Inflammatory macrophage treated with lipopolysaccharide for 1 hour (primary cell): Measurements from ENCODE around the gene GNA15.
A peak's percentile ranks its signal among the peaks of the same experiment; 100 is the strongest.
"Not testable (repeated sequence)": the region's sequence is repeated elsewhere in the genome, so short reads cannot be mapped to it uniquely, and the experiment has no call there.

Source experiments
- DNase-seq, 2 donors: peaks; one replicate each; pipeline ENCODE4 v3.0.0-alpha.2; 2020 to 2022

GNA15 gene

GRCh38 chr19:3150739-3151329 lies 15.0 kb downstream of the GNA15 start:
- DNase-seq: no peak

- no peak for DNase-seq
Observed at GRCh38 chr19:3151563-3152418, 16.0 kb downstream of the GNA15 start.

GRCh38 chr19:3152419-3152780 lies 16.6 kb downstream of the GNA15 start:
- DNase-seq: no peak

GRCh38 chr19:3153286-3154230 lies 17.7 kb downstream of the GNA15 start:
- DNase-seq: no peak

GRCh38 chr19:3154447-3154846 lies 18.6 kb downstream of the GNA15 start:
- DNase-seq: not testable (repeated sequence)

- DNase-seq: peak; percentile 98 to 100
Observed at GRCh38 chr19:3154957-3155736, 19.3 kb downstream of the GNA15 start.

- no peak for DNase-seq
Observed at GRCh38 chr19:3157096-3157845, 21.4 kb downstream of the GNA15 start.

- DNase-seq: no peak
Observed at GRCh38 chr19:3159565-3159964, 23.7 kb downstream of the GNA15 start.

- DNase-seq: no peak
Observed at GRCh38 chr19:3160219-3160618, 24.4 kb downstream of the GNA15 start.

GRCh38 chr19:3161453-3161852 lies 25.6 kb downstream of the GNA15 start:
- no peak for DNase-seq

- peak in 1 of 2 donors; percentile 38 for DNase-seq
Observed at GRCh38 chr19:3162418-3163229, 26.8 kb downstream of the GNA15 start.

GRCh38 chr19:3163230-3163886 lies 27.5 kb downstream of the GNA15 start:
- peak in 1 of 2 donors; percentile 73 for DNase-seq

GRCh38 chr19:3163943-3164342 lies 28.1 kb downstream of the GNA15 start:
- DNase-seq: no peak

GRCh38 chr19:3167533-3168272 lies 31.9 kb downstream of the GNA15 start:
- no peak for DNase-seq

- no peak for DNase-seq
Observed at GRCh38 chr19:3171894-3172672, 36.2 kb downstream of the GNA15 start.

GRCh38 chr19:3172673-3173000 lies 36.8 kb downstream of the GNA15 start:
- DNase-seq: not testable (repeated sequence)

- no peak for DNase-seq
Observed at GRCh38 chr19:3175781-3176714, 40.2 kb downstream of the GNA15 start.
